Psoas muscle (tissue), 8 donors: ENCODE data around the gene SLC22A23. TPM values are rescaled to one million over a fixed set of nuclear protein-coding genes. Genes with fewer than 3 reads are reported as not detected.
A peak's percentile ranks its signal among the peaks of the same experiment; 100 is the strongest.

Experiments
- ATAC-seq, 4 donors: fragments of 200-7000 bp; cut with Tn5 transposase; one replicate each; pipeline ENCODE4 v1.9.1; 2020; ENCODE audit warnings: moderate library complexity in 3 of 4, mild to moderate bottlenecking in 2 of 4
- DNase-seq, 2 donors: peaks; one replicate each; pipeline ENCODE4 v3.0.0-alpha.2; 2020
- H3K27ac ChIP-seq: fragments of 200-600 bp; one replicate; pipeline ENCODE4 v1.8.0; 2022
- H3K27me3 ChIP-seq, 3 donors: fragments of 200-600 bp in 1 of 3; one replicate each; pipeline versions ENCODE4 v1.6.1 to v1.8.0; 2013 to 2022; ENCODE audit warnings: low read length in 2 of 3, mild to moderate bottlenecking in 2 of 3, moderate library complexity in 1 of 3; ENCODE audit not compliant: insufficient read depth in 3 of 3
- H3K36me3 ChIP-seq, 2 donors: fragments of 200-600 bp in 1 of 2; one replicate each; pipeline versions ENCODE4 v1.6.1 to v1.8.0; 2013 to 2022; ENCODE audit warnings: low read depth in 1 of 2, mild to moderate bottlenecking in 1 of 2, moderate library complexity in 1 of 2; ENCODE audit not compliant: insufficient read depth in 1 of 2
- H3K4me1 ChIP-seq: fragments of 200-600 bp; one replicate; pipeline ENCODE4 v1.8.0; 2022
- H3K4me3 ChIP-seq: fragments of 200-600 bp; one replicate; pipeline ENCODE4 v1.8.0; 2022; ENCODE audit warnings: mild to moderate bottlenecking
- H3K9me3 ChIP-seq: fragments of 200-600 bp; one replicate; pipeline ENCODE4 v1.8.0; 2022
- CTCF ChIP-seq: fragments of 200-600 bp; IDR thresholded peaks from one replicate; pipeline ENCODE4 v1.8.0; 2022; ENCODE audit warnings: antibody characterized with exemption
- WGBS, 3 donors: extraction: QIAGEN DNeasy Blood & Tissue Kit; methylation state at CpG; one replicate each; pipeline versions ENCODE4 v1.1.6 to v1.1.7; 2013; 5-methylcytosine and 5-hydroxymethylcytosine counted together
- intact Hi-C, 2 donors: fragments of 100-400 bp; cut with DNase I; formaldehyde crosslinking; loops; one replicate each; pipeline versions ENCODE4 v1.11.0 to v1.14.2; 2022
- polyA plus RNA-seq, 3 donors: library from polyadenylated mRNA; stranded (reverse); fragments of 200-250 nt; gene quantifications; one replicate each; pipeline ENCODE4 v1.2.3, GENCODE V29; 2013
- total RNA-seq, 4 donors: library from RNA; stranded (reverse); fragmentation: NEBNext Ultra II Directional in 2 of 4; extraction: Animal tissue kit (Norgen Biotek cat#: 25700) in 2 of 4; gene quantifications; one replicate each; pipeline versions ENCODE4 v1.2.1 to v1.2.4, GENCODE V29; 2021 to 2023
- donor health status: healthy with polysubstance abuse.
- donor health status: DM: no; HTN: no; CAD: no; lungs with moderate emphysema.
- donor health status: Bipolar disorder and iron deficiency.
- donor health status: healthy.
- donor health status: DM: yes; HTN: yes; CAD: no.
- donor health status: DM: no; HTN: no; CAD: no.
- donor health status: DM: no; HTN: no; CAD: no.
- donor health status: DM: yes; HTN: yes; CAD: no.

Gene SLC22A23
- total and polyA plus RNA-seq, 7 donors: 4.6 to 13.7 (median 8.7) TPM

GRCh38 chr6:3457710-3458602 lies 1.1 kb upstream of the SLC22A23 start:
- no peak for TF ChIP-seq CTCF
- ATAC-seq (peak; percentile 38 to 73 (median 68)), DNase-seq (peak in 1 of 2 donors; percentile 70)
- no peaks in the 10 kb centered on the region for H3K27me3 ChIP-seq
- H3K4me1 ChIP-seq: peaks cover 7% of the 10 kb centered on the region
- peak overlapping the region; percentile 78 for H3K4me3 ChIP-seq
- no peaks in the 10 kb centered on the region for H3K9me3 ChIP-seq
- no peaks in the 10 kb centered on the region for H3K36me3 ChIP-seq
- intact Hi-C loops: loop anchor here (2.0 to 10.0 kb wide), 5 partner anchors 36 to 176 kb away; no protein-coding TSS in a partner anchor
- H3K27ac ChIP-seq: peak overlapping the region; percentile 80
- 23 to 27% (median 26%) methylated on average over 29 of the region's 29 CpGs for WGBS, 3 donors

- peaks cover 7% of the 10 kb centered on the region for H3K4me1 ChIP-seq
- no peak for DNase-seq
- H3K27me3 ChIP-seq: no peaks in the 10 kb centered on the region
- no peaks in the 10 kb centered on the region for H3K36me3 ChIP-seq
- intact Hi-C loops: loop anchor here (1.0 to 10.0 kb wide), 5 partner anchors 34 to 276 kb away; no protein-coding TSS in a partner anchor
- H3K4me3 ChIP-seq: peak overlapping the region; percentile 78
- WGBS, 3 donors: 0 to 1% (median 0%) methylated on average over 27 to 89 of the region's 89 CpGs
- peak in 2 of 4 donors; percentile 1 for ATAC-seq
- TF ChIP-seq CTCF: no peak
- H3K9me3 ChIP-seq: no peaks in the 10 kb centered on the region
- H3K27ac ChIP-seq: peak overlapping the region; percentile 76
Measured at GRCh38 chr6:3456395-3456897, 404 bp downstream of the SLC22A23 start.

- Histone ChIP-seq H3K36me3 (no peaks in the 10 kb centered on the region), H3K27ac (peak overlapping the region; percentile 1), H3K27me3 (no peaks in the 10 kb centered on the region), H3K9me3 (no peaks in the 10 kb centered on the region), H3K4me1 (peaks cover 14% of the 10 kb centered on the region), H3K4me3 (peak overlapping the region; percentile 78)
- WGBS, 3 donors: 1% methylated on average over 43 to 58 of the region's 58 CpGs
- intact Hi-C loops: loop anchor here (1.0 to 10.0 kb wide), 5 partner anchors 33 to 277 kb away; no protein-coding TSS in a partner anchor
- peak; percentile 48 to 69 for DNase-seq
- peak; percentile 10 to 47 (median 19) for ATAC-seq
- no peak for TF ChIP-seq CTCF
Measured at GRCh38 chr6:3455569-3456394, 1.1 kb downstream of the SLC22A23 start.

- DNase-seq (no peak), ATAC-seq (peak in 2 of 4 donors; percentile 28 to 33)
- Histone ChIP-seq H3K9me3 (no peaks in the 10 kb centered on the region), H3K4me1 (peaks cover 14% of the 10 kb centered on the region), H3K36me3 (no peaks in the 10 kb centered on the region), H3K27ac (peak overlapping the region; percentile 1), H3K27me3 (no peaks in the 10 kb centered on the region), H3K4me3 (peak overlapping the region; percentile 78)
- TF ChIP-seq CTCF: no peak
- intact Hi-C loops: loop anchor here (5.0 to 10.0 kb wide), 4 partner anchors 33 to 173 kb away; no protein-coding TSS in a partner anchor
- WGBS, 3 donors: 22 to 40% (median 23%) methylated on average over 11 of the region's 11 CpGs
Measured at GRCh38 chr6:3455147-3455568, 1.7 kb downstream of the SLC22A23 start.
